B cell (primary cell): ENCODE data around the gene RIN3. TPM values are rescaled to one million over a fixed set of nuclear protein-coding genes. Genes with fewer than 3 reads are reported as not detected.

ENCODE experiments used
- ATAC-seq: fragments of 200-7000 bp; cut with Tn5 transposase; one replicate; pipeline ENCODE4 v1.10.0; 2021; ENCODE audit warnings: low read depth, mild to moderate bottlenecking, moderate number of reproducible peaks, moderate library complexity
- CTCF ChIA-PET: fragments of 350-600 bp; sonication (Branson Sonifier 250); formaldehyde crosslinking; loops from one replicate; lab custom pipeline; 2021; ENCODE audit warnings: antibody characterized with exemption, inconsistent platforms; lab: Charles Lee
- POLR2A ChIA-PET: fragments of 350-600 bp; sonication (Branson Sonifier 250); formaldehyde crosslinking; loops from one replicate; lab custom pipeline; 2021; ENCODE audit warnings: antibody characterized with exemption; lab: Charles Lee
- DNase-seq: peaks from one replicate; pipeline ENCODE4 v3.0.0; 2013
- H2AFZ ChIP-seq: 2 replicates; pipeline ENCODE4 v1.6.1; 2012; ENCODE audit warnings: mild to moderate bottlenecking, low read depth, low read length; ENCODE audit not compliant: insufficient read depth, poor library complexity, severe bottlenecking
- H3K27ac ChIP-seq, 2 donors: 1 replicate in 1 of 2; 2 replicates in 1 of 2; pipeline ENCODE4 v1.5.1; 2012 to 2013; ENCODE audit warnings: low read length in 2 of 2, mild to moderate bottlenecking in 2 of 2, moderate library complexity in 1 of 2
- H3K27me3 ChIP-seq, 4 experiments: fragments of 200-600 bp in 1 of 4; sonication (generic) in 1 of 4; replicated peaks in 1 of 4; 1 replicate in 2 of 4; 2 replicates in 2 of 4; pipeline versions ENCODE4 v1.6.1 to v1.7.0; 2013 to 2016; ENCODE audit warnings: low read length in 3 of 4, mild to moderate bottlenecking in 2 of 4, mixed read lengths in 1 of 4, moderate library complexity in 1 of 4; ENCODE audit not compliant: insufficient read depth in 4 of 4, control insufficient read depth in 3 of 4; ENCODE audit errors: control extremely low read depth in 1 of 4
- H3K36me3 ChIP-seq, 2 experiments: replicated peaks in 1 of 2; 1 replicate in 1 of 2; 2 replicates in 1 of 2; pipeline versions ENCODE4 v1.6.1 to v1.7.1; 2013; ENCODE audit warnings: low read length in 1 of 2; ENCODE audit not compliant: insufficient read depth in 2 of 2, control insufficient read depth in 1 of 2; ENCODE audit errors: control extremely low read depth in 1 of 2, extremely low read depth in 1 of 2
- H3K4me1 ChIP-seq, 2 donors: fragments of 200-600 bp in 1 of 2; sonication (generic) in 1 of 2; 1 replicate in 1 of 2; 2 replicates in 1 of 2; pipeline versions ENCODE4 v1.5.1 to v1.6.1; 2013 to 2017; ENCODE audit warnings: low read length in 2 of 2; ENCODE audit not compliant: control insufficient read depth in 2 of 2, insufficient read depth in 2 of 2
- H3K4me2 ChIP-seq: replicated peaks from 2 replicates; pipeline ENCODE3; 2012; ENCODE audit warnings: mild to moderate bottlenecking, low read depth, low read length; ENCODE audit not compliant: poor library complexity, severe bottlenecking
- H3K4me3 ChIP-seq, 5 experiments: fragments of 200-600 bp in 1 of 5; sonication (generic) in 1 of 5; 1 replicate in 3 of 5; 2 replicates in 2 of 5; pipeline versions ENCODE4 v1.5.1 to v1.7.0; 2011 to 2016; ENCODE audit warnings: low read length in 4 of 5, mild to moderate bottlenecking in 4 of 5, low read depth in 2 of 5, control low read depth in 1 of 5, moderate library complexity in 1 of 5; ENCODE audit not compliant: insufficient read depth in 1 of 5; ENCODE audit errors: control extremely low read depth in 1 of 5, extremely low read depth in 1 of 5
- H3K79me2 ChIP-seq: fragments of 200-600 bp; sonication (generic); one replicate; pipeline ENCODE4 v1.6.0; 2016; ENCODE audit warnings: low read length; ENCODE audit not compliant: control insufficient read depth, insufficient read depth
- H3K9ac ChIP-seq: fragments of 200-600 bp; sonication (generic); 2 replicates; pipeline ENCODE4 v1.6.1; 2017; ENCODE audit warnings: mild to moderate bottlenecking, low read length, moderate library complexity
- H3K9me3 ChIP-seq, 3 donors: one replicate each; pipeline versions ENCODE4 v1.6.1 to v1.7.1; 2013; ENCODE audit warnings: low read length in 2 of 3; ENCODE audit not compliant: control insufficient read depth in 2 of 3, insufficient read depth in 1 of 3; ENCODE audit errors: control extremely low read depth in 1 of 3
- H4K20me1 ChIP-seq: 2 replicates; pipeline ENCODE4 v1.6.0; 2012; ENCODE audit warnings: mild to moderate bottlenecking, low read length; ENCODE audit not compliant: insufficient read depth, control insufficient read depth, poor library complexity, severe bottlenecking
- H3K27ac Mint-ChIP-seq: one replicate; pipeline ENCODE4 v1.8.0; 2021; ENCODE audit warnings: mixed read lengths
- H3K27me3 Mint-ChIP-seq: one replicate; pipeline ENCODE4 v1.8.0; 2021; ENCODE audit warnings: mixed read lengths
- H3K4me1 Mint-ChIP-seq: one replicate; pipeline ENCODE4 v1.8.0; 2021; ENCODE audit warnings: mixed read lengths
- H3K4me3 Mint-ChIP-seq: one replicate; pipeline ENCODE4 v1.8.0; 2021; ENCODE audit warnings: mixed read lengths
- H3K9me3 Mint-ChIP-seq: one replicate; pipeline ENCODE4 v1.8.0; 2022; ENCODE audit warnings: mixed read lengths; ENCODE audit not compliant: insufficient read depth
- CTCF ChIP-seq: fragments of 200-600 bp; IDR thresholded peaks from one replicate; pipeline ENCODE4 v1.8.0; 2022; ENCODE audit warnings: antibody characterized with exemption, mild to moderate bottlenecking
- EZH2 ChIP-seq: IDR thresholded peaks from 2 replicates; pipeline ENCODE4 v1.6.1; 2012; ENCODE audit warnings: borderline replicate concordance, low read depth, mild to moderate bottlenecking, moderate library complexity, low read length; ENCODE audit not compliant: insufficient read depth, poor library complexity, severe bottlenecking
- WGBS: methylation state at CpG from one replicate; pipeline ENCODE4 v1.1.5; 2013; ENCODE audit warnings: missing lambda C conversion rate; ENCODE audit not compliant: insufficient coverage; 5-methylcytosine and 5-hydroxymethylcytosine counted together
- intact Hi-C: fragments of 100-400 bp; cut with micrococcal nuclease; formaldehyde crosslinking; loops from one replicate; pipeline ENCODE4 v1.10.0; 2022
- polyA plus RNA-seq: library from polyadenylated mRNA; depleted of rRNA; stranded (reverse); fragments of >200 nt; gene quantifications from 2 replicates; pipeline ENCODE4 v1.2.3, GENCODE V29; 2012
- total RNA-seq, 2 donors: library from RNA; stranded (reverse); fragments of 120-200 nt in 1 of 2; gene quantifications; 1 replicate in 1 of 2; 2 replicates in 1 of 2; pipeline versions ENCODE4 v1.2.3 to v1.2.4, GENCODE V29; 2013 to 2022

The RIN3 gene
- total and polyA plus RNA-seq, 2 donors (not counting 1 experiment from before 2014, with no cell fraction given), result 62.1 to 123 TPM

GRCh38 chr14:92630367-92630766 lies 116.8 kb downstream of the RIN3 start:
- peaks cover 33% of the 10 kb centered on the region for H3K4me1 Mint-ChIP-seq
- Histone ChIP-seq H3K27ac (no peak overlapping the region), H2AFZ (no peak overlapping the region), H3K79me2 (peaks cover 6% of the 10 kb centered on the region), H3K4me2 (no peak overlapping the region), H3K9ac (no peak overlapping the region), H3K27me3 (no peaks in the 10 kb centered on the region), H3K4me3 (no peak overlapping the region), H3K4me1 (peaks cover 27 to 32% of the 10 kb centered on the region in 2 donors), H3K9me3 (peaks cover 0 to 29% (median 22%) of the 10 kb centered on the region in 3 donors), H3K36me3 (peaks cover 0 to 9% of the 10 kb centered on the region in 2 experiments), H4K20me1 (no peaks in the 10 kb centered on the region)
- ChIA-PET POLR2A (interaction anchor here (1.5 kb wide), 1 partner anchor 21 kb away, joined by 5 read pairs; no protein-coding TSS in a partner anchor), CTCF (interaction anchor here (1.5 kb wide), 1 partner anchor 50 kb away, joined by 3 read pairs; no protein-coding TSS in a partner anchor)
- H3K27me3 Mint-ChIP-seq, result no peaks in the 10 kb centered on the region
- intact Hi-C loops, result no loop called here
- H3K4me3 Mint-ChIP-seq, result no peak overlapping the region
- ATAC-seq (no peak), DNase-seq (no peak)
- WGBS, result 92% methylated on average over 2 of the region's 2 CpGs
- H3K27ac Mint-ChIP-seq, result peak overlapping the region; percentile 37
- no peak for TF ChIP-seq CTCF
- TF ChIP-seq EZH2, result no peak
- peaks cover 12% of the 10 kb centered on the region for H3K9me3 Mint-ChIP-seq

- no peak for ATAC-seq
- Histone ChIP-seq H3K9ac (no peak overlapping the region), H2AFZ (no peak overlapping the region), H3K79me2 (peaks cover 8% of the 10 kb centered on the region), H3K9me3 (peaks cover 0 to 29% (median 22%) of the 10 kb centered on the region in 3 donors), H3K4me1 (peaks cover 31 to 33% of the 10 kb centered on the region in 2 donors), H4K20me1 (no peaks in the 10 kb centered on the region), H3K27me3 (no peaks in the 10 kb centered on the region), H3K36me3 (peaks cover 0 to 9% of the 10 kb centered on the region in 2 experiments), H3K27ac (no peak overlapping the region), H3K4me3 (no peak overlapping the region), H3K4me2 (no peak overlapping the region)
- POLR2A ChIA-PET, result interaction anchor here (1.5 kb wide), 1 partner anchor 20 kb away, joined by 5 read pairs; no protein-coding TSS in a partner anchor
- CTCF ChIA-PET, result interaction anchor here (0.6 to 1.5 kb wide), 4 partner anchors 15 to 56 kb away, joined by 3 to 7 read pairs (median 4); no protein-coding TSS in a partner anchor
- TF ChIP-seq EZH2, result no peak
- no peak for TF ChIP-seq CTCF
- peaks cover 39% of the 10 kb centered on the region for H3K4me1 Mint-ChIP-seq
- WGBS, result 96% methylated on average over 3 of the region's 4 CpGs
- DNase-seq, result no peak
- peaks cover 12% of the 10 kb centered on the region for H3K9me3 Mint-ChIP-seq
- no peak overlapping the region for H3K4me3 Mint-ChIP-seq
- intact Hi-C loops, result no loop called here
- no peaks in the 10 kb centered on the region for H3K27me3 Mint-ChIP-seq
- H3K27ac Mint-ChIP-seq, result no peak overlapping the region
These were observed 117.5 kb downstream of the RIN3 start for GRCh38 chr14:92631098-92631497.
